GM12891 (cell line): ENCODE data around the gene BDP1. TPM values are rescaled to one million over a fixed set of nuclear protein-coding genes. Genes with fewer than 3 reads are reported as not detected.
"Not testable (repeated sequence)": the region's sequence is repeated elsewhere in the genome, so short reads cannot be mapped to it uniquely, and the experiment has no call there.

Source experiments
- DNase-seq: peaks from one replicate; pipeline ENCODE4 v3.0.0; 2011; ENCODE audit warnings: low spot score; ENCODE audit not compliant: insufficient read length
- FAIRE-seq: peaks from 2 replicates; lab custom pipeline; 2011; peaks lifted over from hg19 to GRCh38; lab: Jason Lieb, UNC
- PAX5 ChIP-seq: IDR thresholded peaks from 2 replicates; pipeline ENCODE4 v1.6.1; 2011; ENCODE audit warnings: low read length, moderate library complexity, mild to moderate bottlenecking; ENCODE audit not compliant: insufficient read depth, severe bottlenecking
- POLR2A ChIP-seq: IDR thresholded peaks from 2 replicates; pipeline ENCODE4 v1.6.1; 2011; ENCODE audit warnings: low read depth, low read length, control low read depth
- POLR2AphosphoS5 ChIP-seq: IDR thresholded peaks from 2 replicates; pipeline ENCODE4 v1.6.1; 2011; ENCODE audit warnings: low read depth, low read length, control low read depth
- POU2F2 ChIP-seq: IDR thresholded peaks from 2 replicates; pipeline ENCODE4 v1.6.1; 2011; ENCODE audit warnings: low read depth, mild to moderate bottlenecking, control low read depth, low read length, moderate library complexity
- SPI1 ChIP-seq: IDR thresholded peaks from 2 replicates; pipeline ENCODE4 v1.6.1; 2011; ENCODE audit warnings: low read depth, low read length, control low read depth
- TAF1 ChIP-seq: IDR thresholded peaks from 2 replicates; pipeline ENCODE4 v1.6.1; 2011; ENCODE audit warnings: low read depth, low read length, control low read depth
- polyA plus RNA-seq: library from polyadenylated mRNA; unstranded; fragments of >200 nt; gene quantifications from one replicate; pipeline ENCODE4 v1.2.1, GENCODE V29; 2012; ENCODE audit warnings: low read depth, missing spikeins, inconsistent platforms; ENCODE audit not compliant: missing spikeins

Gene BDP1, protein sequence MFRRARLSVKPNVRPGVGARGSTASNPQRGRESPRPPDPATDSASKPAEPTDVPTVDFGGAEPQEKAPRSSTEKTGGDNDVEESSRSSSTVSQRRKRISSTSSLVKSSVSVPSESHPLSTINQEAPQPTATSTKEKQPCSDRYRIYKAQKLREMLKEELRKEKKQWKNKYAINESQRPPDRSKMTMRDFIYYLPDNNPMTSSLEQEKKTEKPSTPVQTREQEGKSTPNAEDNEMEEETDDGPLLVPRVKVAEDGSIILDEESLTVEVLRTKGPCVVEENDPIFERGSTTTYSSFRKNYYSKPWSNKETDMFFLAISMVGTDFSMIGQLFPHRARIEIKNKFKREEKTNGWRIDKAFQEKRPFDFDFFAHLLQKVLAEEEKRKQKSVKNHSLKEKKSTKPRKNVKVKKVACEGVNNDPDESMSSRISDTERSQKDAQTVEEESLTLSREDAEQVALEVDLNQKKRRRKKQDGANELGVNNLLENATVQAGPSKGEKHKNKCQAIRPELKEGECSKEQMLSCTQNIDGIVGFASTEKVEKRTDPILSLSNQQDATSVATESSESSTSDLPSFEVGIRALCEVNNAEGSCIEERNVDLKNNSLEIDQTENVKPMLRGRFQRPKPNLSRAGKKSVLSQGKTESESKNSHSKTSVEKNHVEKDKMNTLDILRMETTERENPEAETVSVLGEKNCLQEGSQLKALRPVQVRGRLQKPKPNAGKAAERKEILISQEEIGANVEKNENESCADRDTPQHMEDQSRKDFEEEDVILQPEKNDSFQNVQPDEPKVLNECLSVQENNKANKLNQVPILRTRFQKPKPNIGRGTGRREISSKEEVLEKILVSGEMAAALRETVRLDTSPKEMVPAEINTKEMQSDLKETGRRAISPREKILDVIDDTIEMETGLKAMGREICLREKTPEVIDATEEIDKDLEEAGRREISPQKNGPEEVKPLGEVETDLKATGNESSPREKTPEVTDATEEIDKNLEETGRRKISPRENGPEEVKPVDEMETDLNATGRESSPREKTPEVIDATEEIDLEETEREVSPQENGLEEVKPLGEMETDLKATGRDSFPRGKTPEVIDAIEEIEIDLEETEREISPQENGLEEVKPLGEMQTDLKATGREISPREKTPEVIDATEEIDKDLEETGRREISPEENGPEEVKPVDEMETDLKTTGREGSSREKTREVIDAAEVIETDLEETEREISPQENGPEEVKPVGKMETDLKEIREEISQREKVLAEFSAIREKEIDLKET (N-terminal part only)
- polyA plus RNA-seq: 6.0 TPM

DNA sequence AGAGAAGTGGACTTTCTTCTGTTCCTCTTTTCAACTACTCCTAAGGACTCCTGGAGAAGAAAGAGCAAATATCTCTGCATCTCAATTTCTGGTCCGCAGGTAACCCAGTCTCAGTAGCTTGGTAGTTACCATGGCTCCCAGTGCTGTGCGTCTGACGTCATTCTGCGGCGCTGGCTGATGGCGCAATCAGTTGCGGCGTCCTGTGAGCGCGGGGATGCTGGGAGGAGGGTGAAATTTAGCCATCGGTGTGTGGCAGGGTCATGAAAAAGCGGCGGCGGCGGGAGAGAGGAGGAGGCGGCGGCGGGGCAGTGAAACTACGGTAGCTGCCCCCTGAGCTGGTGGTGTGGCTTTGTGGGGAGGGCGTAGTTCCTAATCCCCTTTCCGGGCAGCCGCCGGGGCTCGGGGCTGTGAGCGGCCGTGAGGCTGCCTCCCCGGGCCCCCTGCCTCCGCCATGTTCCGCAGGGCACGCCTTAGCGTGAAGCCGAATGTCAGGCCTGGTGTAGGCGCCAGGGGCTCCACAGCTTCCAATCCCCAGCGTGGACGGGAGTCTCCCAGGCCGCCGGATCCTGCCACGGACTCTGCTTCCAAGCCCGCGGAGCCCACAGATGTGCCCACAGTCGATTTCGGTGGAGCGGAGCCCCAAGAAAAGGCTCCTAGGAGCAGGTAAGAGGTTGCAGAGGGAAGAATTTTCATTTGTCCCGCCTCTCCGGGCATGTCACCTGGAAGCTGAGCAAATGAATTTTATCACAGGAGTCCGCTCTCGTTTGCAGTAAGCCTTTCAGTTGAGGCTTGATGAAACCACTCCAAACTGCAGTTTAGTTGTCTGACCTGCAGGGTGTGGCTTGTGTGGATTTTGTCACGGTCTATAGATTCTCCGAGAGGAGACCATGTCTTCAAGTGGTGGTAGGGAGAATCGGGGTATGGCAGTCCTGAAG is at the start of gene BDP1:
BDP1 (plus strand) TSS at position 225 of the 935 bp plus-strand sequence; CDS start at position 452, 227 bp downstream.
- 0 out of 2 replicates have a peak, but pooled peaks have one; percentile 71 for TF ChIP-seq TAF1
- TF ChIP-seq POLR2AphosphoS5: peak; percentile 48; the same call in 1 of the 2 replicates
- no peak for TF ChIP-seq POU2F2
- peak; percentile 79 for TF ChIP-seq PAX5
- TF ChIP-seq SPI1: no peak
- peak; percentile 73 for TF ChIP-seq POLR2A
- peak; percentile 79 for DNase-seq
- peak; percentile 97 for FAIRE-seq

DNA sequence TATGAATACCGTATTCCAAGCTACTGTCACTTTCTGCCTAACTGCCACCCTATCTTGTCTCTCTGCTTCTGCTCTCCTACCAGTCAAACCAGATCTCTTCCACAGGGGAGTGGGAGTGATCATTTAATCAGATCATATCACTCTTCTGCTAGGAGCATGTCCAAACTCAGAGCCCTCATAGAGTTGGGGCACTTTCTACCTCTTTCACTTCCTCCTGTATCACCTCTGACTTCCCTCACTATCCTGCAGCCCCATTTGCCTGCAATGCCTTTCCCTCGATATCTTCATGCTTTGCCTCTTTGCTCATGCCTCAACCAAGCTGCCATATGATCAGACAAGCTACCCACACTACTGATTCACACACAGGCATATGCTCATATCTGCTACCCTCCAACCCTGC is 45.4 kb upstream of the BDP1 start:
- FAIRE-seq, DNase-seq: not testable (repeated sequence)
- peak; percentile 28; the same call in 1 of the 2 replicates for TF ChIP-seq SPI1

DNA sequence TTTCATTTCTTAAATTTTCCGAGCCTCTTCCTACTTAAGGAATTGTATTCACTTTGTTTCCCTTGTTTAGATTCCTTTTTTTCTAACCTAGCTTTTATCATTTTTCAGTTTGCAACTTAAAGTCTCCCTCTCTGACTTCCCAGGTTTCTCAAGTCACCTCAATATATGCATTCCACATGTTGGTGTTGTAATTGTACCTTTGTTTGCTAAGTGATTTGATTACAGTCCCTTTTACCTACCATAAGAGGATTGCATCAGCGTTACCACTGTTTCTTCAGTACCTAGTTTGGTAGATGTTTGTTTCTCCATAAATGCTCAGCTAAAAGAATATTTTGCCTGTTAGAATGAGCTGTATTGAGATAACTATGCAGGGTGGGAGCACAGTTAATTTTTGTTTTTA is 39.8 kb upstream of the BDP1 start:
- FAIRE-seq, DNase-seq: not testable (repeated sequence)

DNA sequence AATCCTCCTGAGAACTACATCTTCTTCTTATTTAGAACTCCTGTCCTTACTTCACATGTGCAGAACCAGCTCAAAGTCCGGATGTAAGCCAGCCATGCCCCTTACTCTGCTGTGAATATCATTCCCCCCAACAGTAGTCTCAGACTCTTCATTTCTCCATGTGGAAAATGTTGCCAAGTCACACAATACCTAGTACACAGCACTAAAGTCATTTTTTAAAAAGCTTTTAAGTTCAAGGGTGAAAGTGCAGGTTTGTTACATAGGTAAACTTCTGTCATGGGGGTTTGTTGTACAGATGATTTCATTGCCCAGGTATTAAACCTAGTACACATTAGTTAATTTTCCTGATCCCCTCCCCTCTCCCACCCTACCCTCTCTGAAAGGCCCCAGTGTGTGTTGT is 37.4 kb upstream of the BDP1 start:
- not testable (repeated sequence) for FAIRE-seq, DNase-seq

DNA sequence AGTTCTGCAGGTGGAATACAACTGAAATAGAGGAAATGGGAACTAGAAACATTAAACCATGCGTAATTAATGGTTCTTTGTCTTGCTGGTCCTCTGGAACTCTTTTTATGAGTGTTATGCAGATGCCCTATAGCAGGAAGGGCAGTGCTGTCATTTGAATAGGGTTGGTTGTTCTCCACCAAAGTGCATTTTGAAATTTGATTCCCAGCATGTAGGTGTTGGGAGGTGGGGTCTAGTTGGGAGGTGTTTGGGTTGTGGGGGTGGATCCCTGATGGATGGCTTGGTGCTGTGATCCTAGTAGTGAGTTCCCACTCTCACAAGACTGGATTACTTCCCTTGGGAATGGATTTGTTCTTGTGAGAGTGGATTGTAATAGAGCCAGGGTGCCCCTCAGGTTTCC is 34.2 kb upstream of the BDP1 start:
- not testable (repeated sequence) for FAIRE-seq, DNase-seq

DNA sequence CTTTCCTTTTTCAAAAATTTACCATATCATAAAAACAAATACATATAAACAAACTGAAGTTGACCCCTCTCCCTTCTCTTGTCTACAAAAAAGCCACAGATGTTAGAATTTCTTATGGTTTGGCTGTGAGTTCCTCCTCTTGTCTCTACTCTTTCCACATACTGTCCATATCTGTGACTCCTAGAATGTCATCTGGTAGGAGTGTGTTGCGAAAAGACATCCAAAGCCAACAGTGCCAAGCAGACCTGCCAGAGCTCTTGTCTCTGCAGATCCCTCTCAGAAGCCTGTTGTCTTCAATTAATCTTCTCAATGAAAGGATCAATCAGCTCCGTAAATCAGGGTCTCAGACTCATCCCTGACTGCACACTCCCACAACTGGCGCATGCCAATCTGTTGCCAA is 31.6 kb upstream of the BDP1 start:
- DNase-seq, FAIRE-seq: not testable (repeated sequence)

DNA sequence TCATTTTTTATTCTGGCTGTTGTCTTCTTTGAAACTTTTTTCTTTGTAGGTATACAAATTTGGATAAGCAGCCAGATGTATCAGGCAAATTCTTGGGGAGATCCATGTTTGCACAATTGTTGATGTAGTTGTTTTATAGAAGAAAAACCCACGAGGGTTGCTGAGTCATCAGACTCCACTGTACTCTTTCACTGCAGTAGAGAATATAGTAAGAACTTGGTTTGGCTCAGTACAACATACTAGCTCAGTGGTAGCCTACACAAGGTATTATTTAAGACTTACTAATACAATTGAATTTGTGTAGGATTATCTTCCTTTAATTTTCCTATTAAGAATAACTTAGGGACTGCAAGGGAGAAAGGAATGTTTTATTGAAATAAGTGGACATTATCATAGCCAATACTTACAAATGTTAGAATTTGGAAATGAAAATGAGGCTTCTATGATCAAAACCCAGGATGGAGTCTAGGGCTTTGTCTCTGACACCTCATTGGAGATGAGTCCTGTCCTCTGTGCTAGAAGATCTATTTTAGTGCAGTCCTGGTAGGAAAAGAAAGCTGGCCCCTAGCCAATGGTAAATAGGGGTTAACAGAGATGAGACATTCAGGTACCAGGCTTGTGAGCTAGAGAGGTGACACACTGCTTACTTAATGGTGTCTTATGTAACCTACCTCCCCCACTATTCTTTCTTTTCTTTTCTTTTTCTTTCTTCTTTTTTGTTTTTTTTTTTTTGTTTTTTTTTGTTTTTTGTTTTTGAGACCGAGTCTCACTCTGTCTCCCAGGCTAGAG is 28.6 kb upstream of the BDP1 start:
- FAIRE-seq, DNase-seq: not testable (repeated sequence)

DNA sequence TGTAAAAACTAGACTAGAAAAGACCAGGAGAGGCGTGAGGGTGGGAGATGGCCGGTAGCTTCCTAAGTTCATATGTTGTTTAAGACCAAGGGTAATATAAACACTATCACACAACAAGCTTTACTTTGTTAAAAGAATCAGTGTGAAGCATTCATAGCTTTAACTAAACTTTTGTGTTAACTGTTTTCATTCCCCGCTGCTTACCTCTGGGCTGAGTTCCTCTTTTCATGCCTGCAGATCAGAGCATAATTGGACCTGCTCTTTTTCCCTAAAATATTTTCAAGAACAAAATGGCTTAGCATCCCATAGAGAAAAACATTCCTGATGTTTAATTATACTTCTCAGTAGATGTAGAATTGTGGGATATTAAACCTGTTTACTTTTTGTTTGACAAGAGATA is 23.0 kb upstream of the BDP1 start:
- DNase-seq, FAIRE-seq: not testable (repeated sequence)

DNA sequence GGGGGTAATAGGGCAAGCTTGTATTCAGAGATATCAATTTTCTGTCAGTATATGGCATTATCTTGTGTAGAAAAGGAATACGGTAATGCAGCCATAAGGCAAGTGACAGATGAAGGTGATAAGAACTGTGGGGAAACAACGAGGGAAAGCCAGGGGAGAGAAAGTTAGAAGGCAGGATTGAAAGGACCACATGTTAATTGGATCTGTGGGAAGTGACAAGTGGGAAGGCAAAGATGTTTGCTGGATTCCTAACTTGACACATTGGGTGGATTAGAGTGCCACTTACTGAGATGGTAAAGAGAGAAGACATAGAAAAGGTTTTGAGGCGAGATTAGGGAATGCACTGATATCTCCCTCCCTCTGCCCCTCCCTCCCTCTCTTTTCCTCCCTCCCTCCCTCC is 20.6 kb upstream of the BDP1 start:
- FAIRE-seq, DNase-seq: not testable (repeated sequence)

DNA sequence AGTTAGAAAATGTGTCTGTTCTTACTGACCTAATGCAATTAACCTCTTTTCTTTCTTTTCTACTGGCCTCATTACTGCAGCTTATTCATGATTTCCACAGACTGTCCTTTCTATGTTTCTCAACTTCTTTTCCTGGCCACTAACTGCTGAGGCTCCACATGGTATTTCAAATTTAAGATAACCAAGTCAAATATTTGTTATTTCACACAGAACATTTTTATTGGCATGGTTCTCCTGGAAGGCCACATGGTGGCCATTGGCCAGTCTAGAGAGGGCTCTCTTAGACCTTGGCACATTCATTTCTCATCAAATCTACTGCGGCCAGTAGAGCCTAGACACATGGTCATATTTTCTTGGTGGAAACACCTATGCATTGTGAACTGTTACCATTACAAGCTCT is 13.9 kb upstream of the BDP1 start:
- not testable (repeated sequence) for DNase-seq, FAIRE-seq

DNA sequence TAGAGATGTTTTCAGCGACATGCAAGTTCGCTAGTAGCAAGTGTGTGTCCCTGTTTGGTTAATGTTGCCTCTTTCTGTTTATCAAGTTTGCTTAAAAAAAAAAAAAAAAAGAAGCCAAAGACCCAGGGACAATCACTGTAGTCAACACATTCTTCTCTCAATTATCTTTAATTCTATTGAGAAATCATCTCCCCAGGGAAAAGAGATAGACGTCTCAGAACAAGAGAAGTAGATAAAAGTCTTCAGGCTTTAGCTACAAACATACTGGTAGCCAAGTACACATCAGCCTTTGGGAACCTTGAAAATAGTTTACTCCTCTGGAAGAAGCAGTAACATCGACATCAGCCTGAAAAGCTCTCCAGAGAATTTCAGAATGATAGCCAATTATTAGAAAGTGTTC is 11.6 kb upstream of the BDP1 start:
- not testable (repeated sequence) for FAIRE-seq, DNase-seq

DNA sequence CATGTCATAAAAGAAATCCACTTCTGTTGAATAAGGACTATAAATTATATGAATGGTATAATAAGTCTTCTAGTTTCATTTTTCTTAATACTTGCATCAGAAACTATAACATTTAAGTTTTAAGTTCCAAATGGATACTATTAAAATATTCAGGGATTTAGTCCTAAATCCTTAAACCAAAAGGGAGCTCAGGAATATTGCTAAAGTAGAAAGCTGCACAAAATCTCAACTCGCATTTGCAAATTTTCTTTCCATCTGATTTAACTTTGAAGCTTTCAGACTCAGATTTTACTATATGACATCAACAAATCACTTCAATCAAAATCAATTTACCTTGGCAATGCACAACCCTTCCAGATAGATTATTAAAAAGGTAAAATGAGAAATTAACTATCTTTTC is 10.4 kb upstream of the BDP1 start:
- FAIRE-seq, DNase-seq: not testable (repeated sequence)

DNA sequence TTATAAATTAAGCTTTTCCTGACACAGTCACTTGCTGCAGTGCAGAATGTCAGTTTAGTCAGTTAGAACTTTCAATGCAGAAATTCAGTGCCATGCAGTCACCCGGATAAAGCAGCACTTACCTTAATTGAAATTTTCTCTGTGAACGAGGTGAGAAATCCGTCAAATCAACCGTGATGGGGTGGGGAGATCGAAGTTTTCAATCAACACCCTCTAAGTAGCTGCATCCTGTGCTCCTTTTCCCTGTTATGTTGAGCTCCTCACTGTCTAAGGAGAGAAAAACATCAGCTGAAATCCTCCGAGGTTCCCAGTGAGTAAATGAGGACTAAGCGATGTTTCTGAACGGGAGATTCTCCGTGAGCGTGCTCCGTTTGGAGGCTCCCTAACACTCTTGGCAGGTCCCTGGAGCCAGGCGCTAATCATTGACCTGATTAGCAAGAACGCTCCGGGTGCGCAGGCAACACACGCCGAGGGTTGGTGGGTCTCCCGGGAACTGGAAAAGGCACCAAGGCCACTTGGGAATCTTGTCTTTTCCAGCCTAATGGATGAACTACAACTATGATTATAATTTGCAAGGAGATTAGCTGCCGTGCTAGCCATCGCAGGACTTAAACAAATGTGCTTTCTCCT is 9.8 kb upstream of the BDP1 start:
- not testable (repeated sequence) for DNase-seq, FAIRE-seq
